ENCODE data around the gene STRA6.

Gene STRA6

DNA sequence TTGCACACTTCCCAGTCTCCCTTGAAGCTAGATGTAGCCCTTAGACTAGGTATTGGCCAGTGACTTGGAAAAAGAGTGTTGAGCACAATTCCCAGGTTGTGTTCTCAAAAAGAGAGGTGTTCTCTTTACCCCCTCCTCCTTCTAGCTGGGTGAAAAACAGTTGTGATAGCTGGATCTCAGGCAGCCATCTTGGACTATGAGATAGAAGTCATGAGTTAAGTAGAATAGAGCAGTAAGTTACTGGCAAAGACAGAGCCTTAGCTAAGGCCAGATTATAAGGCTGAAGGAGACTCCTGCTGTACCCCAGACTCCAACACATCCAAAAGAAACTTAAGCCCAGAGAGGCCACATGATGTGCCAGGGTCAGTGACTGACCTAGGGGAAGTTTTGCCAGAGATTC is 8.1 kb upstream of the STRA6 start:
- intact Hi-C loops (cut with DNase I), result no loop called here
- DNase-seq, result no peak

DNA sequence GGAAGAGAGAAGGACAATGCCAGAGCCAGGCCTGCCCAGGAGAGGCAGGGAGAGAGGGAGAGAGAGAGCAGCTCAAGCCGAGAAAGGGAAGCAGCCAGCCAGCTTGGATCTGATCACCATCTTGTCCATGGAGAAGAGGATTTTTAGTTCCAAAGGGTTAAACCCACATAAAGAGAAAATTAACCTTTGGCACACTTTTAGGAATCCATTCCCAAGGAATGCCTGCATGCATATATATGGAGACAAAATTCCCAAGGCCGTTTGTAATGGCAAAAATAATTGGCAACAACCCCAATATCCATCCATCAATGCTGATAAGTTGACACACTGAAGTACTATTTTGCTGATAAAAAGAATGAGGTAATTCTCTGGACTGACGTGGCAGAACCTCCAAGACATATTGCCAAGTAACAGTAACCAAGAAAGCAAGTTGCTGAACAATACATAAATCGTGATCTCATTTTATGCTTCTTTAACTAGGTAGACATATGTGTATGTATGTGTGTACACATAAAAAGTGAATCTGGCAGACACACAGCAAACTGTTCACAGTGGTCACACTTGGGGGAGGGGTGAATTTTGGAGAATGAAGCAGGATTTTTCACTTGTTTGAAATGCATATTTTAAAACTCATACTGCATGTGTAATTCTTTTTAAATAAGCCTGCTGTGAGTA is 7.5 kb upstream of the STRA6 start:
- intact Hi-C loops (cut with DNase I), result no loop called here
- no peak for DNase-seq

DNA sequence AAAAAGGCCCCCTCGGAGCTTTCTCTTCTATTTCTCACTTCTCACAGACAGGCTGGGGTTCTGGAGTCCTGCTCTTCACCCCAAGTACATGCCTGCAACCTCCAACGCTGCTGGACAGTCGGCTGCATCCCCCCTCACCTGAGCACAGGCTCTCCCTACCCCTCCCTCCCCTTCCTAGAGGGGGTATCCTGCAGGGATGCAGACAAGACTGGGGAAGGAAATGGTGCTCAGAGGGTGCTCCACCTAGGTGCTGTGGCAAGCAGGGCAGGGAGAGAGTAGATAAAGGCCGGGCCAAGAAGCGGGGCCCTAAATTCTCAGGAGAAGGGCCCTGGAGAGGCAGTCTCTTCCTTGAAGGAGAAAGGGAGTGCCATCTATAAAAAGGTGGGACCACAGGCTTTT is 7.0 kb upstream of the STRA6 start:
- DNase-seq, result no peak
- intact Hi-C loops (cut with DNase I), result no loop called here

DNA sequence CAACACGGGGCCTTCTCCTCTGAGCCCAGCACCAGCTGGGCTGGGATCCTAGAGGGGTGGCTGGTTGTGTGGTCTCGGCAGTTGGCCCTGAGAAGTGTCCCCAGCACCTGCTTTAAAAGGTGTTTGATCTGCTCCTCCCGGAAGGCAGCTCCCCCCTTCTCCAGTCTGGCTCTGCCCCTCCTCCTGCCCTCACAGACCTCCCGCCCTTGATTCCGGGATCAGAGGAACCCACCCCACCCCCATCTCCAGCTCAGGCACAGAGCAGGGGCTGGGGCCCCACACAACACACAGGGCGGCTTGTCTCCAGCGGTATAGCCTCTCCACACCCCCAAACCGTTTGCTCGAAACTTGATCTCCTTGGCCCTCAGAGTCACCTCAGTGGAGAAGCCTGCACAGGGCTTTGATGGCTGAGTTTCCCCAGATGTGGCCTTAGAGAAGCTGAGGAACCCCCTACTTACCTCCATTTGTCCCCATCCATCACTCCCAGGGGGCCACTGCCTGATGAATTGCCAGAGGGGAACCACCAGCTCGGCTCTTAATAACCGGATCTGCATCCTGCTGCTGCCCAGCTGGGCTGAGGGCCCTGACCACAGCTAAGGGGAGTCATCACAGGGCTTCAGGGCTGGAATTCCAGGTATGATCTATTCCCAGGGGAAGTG is 6.4 kb upstream of the STRA6 start:
- no peak for DNase-seq
- intact Hi-C loops (cut with DNase I), result no loop called here

DNA sequence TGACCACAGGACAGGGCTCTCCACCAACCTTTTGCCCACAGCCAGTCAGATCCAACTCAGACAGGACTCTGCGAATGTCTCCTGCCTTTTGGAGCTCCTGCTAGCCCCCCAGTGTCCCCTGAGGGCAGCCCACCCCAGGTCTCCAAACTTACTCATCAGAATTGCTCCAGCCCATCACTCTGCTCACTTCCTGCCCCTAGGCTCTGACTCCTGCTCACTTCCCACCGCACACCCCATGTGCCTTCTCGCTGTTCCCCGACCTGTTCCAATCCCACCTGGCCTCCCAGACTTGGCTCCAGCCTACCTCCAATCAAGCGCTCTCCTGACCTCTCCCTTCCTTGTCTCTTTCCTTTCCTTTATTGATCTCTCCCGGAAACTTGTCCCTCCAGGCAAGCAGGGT is 5.9 kb upstream of the STRA6 start:
- no peak for DNase-seq
- intact Hi-C loops (cut with DNase I), result no loop called here

DNA sequence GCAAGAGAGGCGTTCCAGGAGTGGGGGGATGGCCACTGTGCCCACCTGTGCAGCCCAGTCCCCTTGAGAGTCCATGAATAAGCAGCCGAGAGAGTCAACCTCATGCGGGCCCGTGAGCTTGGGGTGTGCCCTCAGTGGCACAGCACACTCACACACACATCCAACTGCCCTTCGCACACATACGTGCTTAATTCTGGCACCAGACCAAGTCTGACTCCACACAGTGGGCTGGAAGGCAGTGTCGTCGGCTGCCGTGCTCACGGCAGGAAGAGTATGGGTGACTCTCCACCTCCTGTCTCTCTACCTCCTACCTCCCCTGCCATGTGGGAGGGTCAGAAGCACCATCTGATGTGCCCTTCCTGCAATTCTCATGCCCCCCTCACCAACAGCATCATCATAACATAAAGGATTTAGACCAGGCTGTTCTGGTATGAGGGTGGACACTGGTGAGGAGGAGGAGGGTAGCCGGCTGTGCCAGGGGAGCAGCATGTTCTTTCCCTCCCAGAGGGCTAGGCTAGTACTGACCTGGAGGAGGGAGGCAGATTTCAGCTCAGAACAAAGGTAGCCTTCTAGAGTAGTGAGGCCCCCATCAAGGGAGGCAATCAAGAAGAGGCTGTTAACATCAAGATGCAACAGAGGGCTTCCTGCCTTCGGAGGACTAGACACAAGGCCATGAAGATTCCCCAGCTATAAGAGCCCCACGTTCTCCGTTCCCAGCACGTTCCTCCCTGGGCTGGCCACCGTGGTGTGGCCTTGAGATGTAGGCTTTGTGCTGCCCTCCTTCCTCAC is 5.3 kb upstream of the STRA6 start:
- DNase-seq, result no peak
- intact Hi-C loops (cut with DNase I), result no loop called here

DNA sequence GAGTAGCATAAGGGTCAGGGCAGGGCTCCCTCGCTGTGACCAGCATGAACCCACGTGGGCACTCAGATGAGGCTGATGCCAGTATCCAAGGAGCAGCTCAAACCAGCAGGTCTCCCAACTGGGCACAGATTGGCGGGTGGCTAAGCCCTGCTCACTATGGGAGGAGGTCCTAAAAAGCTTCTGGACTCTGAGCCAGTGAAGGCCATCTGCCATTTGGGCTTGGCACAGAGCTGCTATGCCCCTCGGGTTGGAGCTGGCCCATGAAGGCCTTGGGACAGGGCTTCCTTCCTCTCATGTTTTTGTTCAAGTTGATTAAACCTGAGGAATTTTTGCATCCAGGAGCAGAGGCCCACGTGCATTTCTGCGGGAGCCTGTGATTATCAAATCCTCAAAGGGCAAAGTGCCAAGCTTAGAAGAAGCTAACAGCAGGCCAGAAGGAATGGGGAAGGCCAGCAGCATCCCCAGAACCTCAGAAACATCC is 4.3 kb upstream of the STRA6 start:
- peak in 7 of 42 donors; percentile 5 to 21 (median 15) for DNase-seq

DNA sequence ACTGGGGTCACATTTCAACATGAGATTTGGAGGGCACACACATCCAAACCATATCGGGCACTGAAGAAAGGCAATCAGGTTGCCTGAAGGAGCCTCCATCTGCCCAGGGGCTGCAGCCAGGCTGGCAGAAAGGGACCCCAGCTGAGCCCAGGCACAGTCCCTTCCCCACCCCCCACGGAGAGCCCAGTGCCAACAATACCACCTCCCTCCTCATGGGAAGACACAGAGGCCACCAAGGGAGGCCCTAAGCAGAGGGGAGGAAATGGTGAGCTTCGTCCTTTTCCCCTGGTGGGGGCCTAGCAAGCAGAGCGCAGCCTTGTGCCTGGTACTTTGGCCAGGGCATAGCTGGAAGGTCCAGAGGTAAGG is 3.0 kb upstream of the STRA6 start:
- no peak for DNase-seq
- intact Hi-C loops (cut with DNase I), result no loop called here

More for the DNA sequence above, 4.3 kb upstream of the STRA6 start:
- intact Hi-C loops (cut with DNase I), result no loop called here

DNA sequence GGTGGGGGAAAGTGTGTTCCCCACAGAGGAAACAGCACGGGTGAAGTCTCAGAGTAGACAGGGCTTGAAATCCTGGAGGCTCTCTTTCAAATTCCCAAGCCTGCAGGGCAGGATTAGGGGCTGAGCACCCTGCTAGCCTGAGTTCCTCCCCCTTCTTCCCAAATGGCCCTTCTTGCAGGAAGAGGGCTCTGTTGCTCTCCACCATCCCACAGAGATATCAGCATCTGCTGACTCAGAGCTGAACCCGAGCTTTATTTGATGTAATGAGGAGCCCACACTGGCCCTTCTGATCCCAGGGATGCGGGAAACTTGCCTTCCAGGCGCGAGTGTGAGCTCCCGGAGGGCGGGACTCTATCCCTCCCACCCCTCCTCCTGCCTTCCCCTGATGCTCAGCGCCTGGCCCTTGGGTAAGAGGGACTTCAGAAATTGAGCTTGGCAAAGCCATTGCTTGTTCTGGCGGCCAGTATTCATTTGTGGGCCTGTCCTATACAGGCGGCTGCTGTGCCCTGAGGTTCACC is 1.4 kb upstream of the STRA6 start:
- peak in 5 of 42 donors; percentile 12 to 21 (median 15) for DNase-seq
- intact Hi-C loops (cut with DNase I), result no loop called here

DNA sequence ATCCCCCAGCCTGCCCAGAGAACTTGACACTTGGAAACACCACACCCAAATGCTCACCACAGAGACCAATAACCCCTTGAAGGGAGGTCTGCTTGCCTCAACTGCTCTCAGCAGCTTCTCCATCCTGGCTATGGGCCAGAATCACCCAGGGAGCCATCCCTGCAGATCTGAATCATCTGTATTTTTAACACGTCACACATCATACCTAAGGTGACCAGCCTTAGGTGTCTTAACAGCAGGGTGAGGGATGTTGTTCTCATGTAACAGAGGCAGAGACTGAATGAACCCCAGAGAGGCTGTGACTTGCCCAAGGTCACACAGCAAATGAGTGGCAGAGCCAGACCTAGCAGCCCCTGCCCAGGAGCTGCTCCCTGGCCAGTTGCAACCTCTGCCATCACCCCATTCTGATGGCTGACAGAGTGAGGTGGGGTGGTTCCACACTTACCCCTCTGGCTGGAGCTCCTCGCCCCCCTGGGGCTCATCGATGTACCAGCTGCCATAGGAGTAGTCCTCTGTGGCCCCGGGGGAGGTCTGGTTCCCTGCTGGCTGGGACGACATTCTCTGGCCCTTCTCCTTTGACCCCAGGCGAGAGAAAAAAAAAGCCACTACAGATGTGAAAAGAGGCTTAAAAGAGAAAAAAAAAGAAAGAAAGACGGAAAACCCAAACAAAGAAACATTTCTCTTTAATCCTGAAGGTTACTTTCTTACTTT is 722 bp downstream of the STRA6 start:
- intact Hi-C loops (cut with DNase I), result no loop called here
- no peak for DNase-seq

DNA sequence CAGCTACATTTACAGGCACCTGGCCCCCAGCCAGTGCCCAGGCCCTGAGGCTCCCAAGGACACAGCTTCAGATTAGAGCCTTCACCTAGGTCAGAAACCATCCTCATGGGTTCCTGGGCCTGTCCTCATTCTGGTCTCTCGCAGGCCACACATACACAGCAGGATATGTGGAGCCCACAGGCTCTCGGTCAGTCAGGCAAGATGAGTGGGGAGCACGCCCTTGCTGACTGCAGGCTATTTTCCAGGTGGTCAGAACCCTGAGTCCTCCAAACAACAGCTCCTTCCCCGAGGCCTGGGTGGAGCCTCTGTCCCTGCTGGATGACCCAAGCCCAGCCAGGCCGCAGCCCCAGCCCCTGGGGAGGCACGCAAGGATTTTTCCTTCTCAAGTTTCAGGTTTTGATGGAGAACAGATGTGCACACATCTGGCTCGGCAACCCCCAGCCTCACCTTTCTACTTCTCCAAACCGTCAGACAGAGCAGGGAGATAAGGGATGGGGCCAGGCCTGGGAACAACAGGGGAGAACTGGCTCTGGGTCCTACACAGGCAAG is 1.6 kb downstream of the STRA6 start:
- intact Hi-C loops (cut with DNase I), result no loop called here
- no peak for DNase-seq

DNA sequence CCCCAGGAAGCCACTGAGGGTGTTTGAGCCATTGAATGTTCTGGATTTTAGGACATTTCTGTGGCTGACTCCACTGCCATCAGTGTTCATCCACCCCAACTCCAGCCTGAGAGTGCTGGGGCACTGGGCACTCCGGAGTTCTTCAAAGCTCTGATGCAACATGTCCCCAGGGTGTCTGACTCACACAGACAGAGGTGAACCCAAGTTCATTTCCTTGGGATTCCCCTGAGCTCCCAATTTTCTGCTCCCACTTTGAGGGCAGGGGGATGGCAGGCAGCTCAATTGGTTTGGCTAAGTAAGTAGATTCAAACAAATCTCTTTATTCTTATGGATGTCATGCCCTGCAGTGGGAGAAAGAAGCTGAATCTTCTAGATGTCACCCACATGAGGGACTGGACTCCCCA is 2.2 kb downstream of the STRA6 start:
- intact Hi-C loops (cut with DNase I), result no loop called here
- DNase-seq, result no peak

DNA sequence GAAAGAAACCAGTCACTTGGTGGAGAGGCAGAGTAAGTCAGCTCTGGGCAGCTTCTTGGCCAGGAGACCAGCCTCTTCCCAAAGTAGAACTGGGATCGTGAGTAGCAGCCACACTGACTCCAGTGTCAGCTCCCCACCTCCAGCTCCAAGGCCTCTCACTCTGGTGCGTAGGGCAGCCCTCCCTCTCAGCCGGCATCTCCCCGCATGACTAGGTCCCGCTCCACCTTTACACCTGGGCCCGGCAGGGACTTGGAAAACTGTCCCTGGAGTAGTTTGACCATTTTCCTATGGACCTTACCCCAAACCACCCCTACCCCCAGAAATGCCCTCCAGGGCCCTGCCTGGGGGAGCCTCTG is 3.3 kb downstream of the STRA6 start:
- intact Hi-C loops (cut with DNase I), result no loop called here
- DNase-seq, result no peak

DNA sequence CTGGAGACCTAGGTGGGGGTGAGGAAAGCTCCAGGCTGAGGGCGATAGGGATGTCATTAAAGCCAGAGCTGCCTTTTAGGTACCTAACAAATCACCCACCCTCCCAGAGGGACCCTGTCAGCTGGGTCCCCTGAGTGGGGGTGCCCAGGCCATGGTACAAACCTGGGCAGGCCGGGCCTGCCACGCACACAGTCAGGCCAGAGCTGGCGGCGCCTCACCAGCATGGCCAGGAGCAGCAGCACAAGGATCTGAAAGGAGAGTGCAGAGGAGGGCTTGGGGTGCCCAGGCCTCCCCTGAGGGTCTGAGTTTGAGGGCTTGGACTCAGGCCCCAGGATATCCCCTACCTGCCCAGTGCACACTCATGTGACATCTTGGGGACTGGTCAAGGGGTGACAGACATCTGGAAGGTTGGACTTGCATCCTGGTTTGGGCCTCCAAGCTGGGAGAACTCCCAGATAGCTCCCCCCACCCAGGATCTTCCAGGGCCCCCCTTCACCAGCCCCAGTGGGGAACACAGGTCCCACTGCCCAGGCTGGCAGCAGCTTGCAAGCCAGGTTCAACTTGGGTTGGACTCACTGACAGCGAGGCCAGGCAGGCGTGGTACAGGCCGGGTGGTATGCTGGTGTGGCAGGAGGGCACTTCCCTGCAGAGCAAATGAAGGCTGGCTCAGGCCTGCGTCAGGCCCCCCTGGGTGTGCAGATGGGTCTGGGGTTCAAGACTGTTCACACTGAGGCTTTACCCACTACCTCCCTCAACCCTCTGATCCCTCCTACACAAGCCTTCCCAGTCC is 5.2 kb downstream of the STRA6 start:
- DNase-seq, result no peak
- intact Hi-C loops (cut with DNase I), result no loop called here

DNA sequence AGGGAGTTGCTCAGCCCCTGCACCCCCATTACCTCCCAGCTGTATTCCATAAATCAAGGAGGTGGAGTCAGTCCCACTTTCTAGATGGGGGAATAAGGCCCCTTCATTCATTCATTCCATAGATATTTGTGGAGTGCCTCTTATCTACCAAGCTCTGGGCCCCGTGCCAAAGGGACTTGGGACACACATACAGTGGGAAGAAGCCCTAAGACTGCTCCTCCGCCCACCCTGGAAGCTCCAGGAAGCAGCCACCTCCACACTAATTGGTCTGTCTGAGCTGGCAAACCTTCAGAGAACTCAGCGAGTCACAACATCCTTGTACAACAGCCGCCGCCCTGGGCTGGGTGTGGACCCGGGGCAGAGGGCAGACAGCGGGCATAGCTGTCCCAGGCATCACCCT is 6.4 kb downstream of the STRA6 start:
- DNase-seq, result peak in 38 of 42 donors; percentile 10 to 80 (median 44)
- intact Hi-C loops (cut with DNase I), result no loop called here

DNA sequence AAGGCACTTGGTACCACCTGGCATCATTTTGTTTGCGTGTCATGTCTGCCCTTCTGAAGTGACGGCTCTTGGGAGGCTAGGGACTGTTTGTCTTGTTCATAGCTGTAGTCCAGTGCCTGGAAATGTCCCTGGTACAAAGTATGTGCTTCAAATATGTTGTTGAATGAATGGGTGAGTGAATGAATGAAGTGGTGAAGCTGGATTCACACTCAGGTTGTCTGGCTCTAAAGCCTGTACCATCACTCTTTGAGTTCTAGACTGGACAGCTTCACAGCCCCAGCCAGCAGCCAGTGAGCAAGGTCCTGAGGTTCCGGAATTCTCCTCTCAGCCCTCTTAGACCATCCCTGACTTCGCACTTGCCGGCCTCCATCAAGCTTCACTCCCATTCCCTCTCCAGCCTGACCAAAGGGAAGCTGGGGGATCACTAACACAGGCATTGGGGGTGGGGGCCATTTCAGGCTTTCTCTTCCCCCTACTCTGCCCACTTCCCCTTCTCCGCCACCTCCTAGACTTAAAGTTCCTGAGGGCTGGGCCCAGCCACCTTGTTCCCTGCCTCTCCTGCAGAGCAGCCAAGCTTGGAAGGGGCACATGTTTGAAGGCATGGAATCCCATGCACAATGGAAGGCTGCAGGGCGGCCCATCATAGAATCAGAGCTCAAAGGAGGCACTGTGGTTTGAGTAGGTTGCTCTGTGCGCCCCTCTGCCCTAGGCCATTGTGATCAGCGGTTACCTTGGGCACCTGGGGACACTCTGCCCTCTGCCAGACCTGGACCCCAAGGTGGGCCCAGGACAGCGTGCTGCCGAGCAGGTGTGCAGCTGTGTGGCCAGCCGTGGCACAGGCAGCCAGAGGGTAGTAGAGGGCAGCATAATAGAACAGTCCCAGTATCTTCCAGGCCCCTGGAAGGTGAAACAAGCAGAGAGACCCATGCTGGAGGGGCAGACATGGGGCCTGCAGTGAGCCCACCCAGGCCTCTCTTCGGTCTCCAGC is 7.7 kb downstream of the STRA6 start:
- DNase-seq, result no peak
- intact Hi-C loops (cut with DNase I), result no loop called here

DNA sequence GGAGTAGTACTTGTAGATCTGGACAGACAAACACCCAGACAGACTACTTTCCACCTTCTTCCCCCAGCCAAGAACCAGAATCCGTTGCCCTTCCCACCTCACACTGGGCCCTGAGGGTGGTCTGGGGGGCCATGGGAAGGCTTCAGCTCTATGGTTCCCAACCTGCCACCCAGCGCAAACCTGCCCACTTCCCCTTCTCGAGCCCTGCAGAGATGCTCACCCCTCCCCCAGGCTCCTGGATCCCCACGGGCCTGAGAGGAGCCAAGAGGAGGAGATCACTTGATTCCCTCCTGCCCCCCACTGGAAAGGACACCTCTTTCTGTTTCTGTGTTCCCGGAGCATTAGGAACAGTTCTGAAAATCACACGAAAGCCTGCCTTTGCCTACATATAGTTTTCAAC is 8.7 kb downstream of the STRA6 start:
- intact Hi-C loops (cut with DNase I), result no loop called here
- no peak for DNase-seq

All from head of caudate nucleus (tissue), 42 donors.